Astrocyte of the spinal cord (primary cell): ENCODE measurements around the gene SYT14.

ENCODE experiments used
- DNase-seq: peaks from one replicate; pipeline ENCODE4 v3.0.0; 2011; ENCODE audit warnings: low read depth, low spot score
- H3K4me3 ChIP-seq: 2 replicates; pipeline ENCODE4 v1.5.1; 2011; ENCODE audit warnings: low read depth, mild to moderate bottlenecking, low read length, moderate library complexity
- CTCF ChIP-seq: IDR thresholded peaks from 2 replicates; pipeline ENCODE4 v1.5.1; 2012; ENCODE audit warnings: low read depth, mild to moderate bottlenecking, low read length, inconsistent platforms
- in situ Hi-C: cut with HindIII; loops from 2 replicates; pipeline ENCODE4 v1.10.0; 2017; ENCODE audit warnings: low sequenced_read_pairs

SYT14 gene

GRCh38 chr1:209989525-209989924 lies 51.5 kb downstream of the SYT14 start:
- DNase-seq: peak; percentile 49
- in situ Hi-C loops: loop anchor here (25.0 kb wide), 1 partner anchor 127 kb away; no protein-coding TSS in a partner anchor
- no peak for TF ChIP-seq CTCF
- no peak overlapping the region for H3K4me3 ChIP-seq

GRCh38 chr1:209993061-209993830 lies 55.2 kb downstream of the SYT14 start:
- in situ Hi-C loops: loop anchor here (25.0 kb wide), 1 partner anchor 131 kb away; no protein-coding TSS in a partner anchor
- DNase-seq: no peak
- no peak for TF ChIP-seq CTCF
- no peak overlapping the region for H3K4me3 ChIP-seq

DNA sequence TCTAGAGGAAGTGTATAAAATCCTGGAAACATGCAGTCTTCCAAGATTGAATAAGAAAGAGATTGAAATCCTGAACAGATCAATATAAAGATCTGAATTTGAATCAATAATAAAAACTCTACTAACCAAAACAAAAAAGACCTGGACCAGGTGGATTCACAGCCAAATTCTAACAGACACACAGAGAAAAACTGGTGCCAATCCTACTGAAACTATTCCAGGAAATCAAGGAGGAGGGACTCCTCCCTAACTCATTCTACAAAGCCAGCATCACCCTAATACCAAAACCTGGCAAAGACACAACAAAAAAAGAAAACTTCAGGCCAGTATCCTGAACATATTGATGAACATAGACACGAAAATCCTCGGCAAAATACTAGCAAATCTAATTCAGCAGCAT lies 58.3 kb downstream of the SYT14 start:
- no peak for TF ChIP-seq CTCF
- no peak for DNase-seq
- no peak overlapping the region for H3K4me3 ChIP-seq
- in situ Hi-C loops: loop anchor here (25.0 kb wide), 1 partner anchor 134 kb away; no protein-coding TSS in a partner anchor

GRCh38 chr1:209999005-209999404 lies 61.0 kb downstream of the SYT14 start:
- in situ Hi-C loops: loop anchor here (25.0 kb wide), 1 partner anchor 137 kb away; no protein-coding TSS in a partner anchor
- TF ChIP-seq CTCF: no peak
- DNase-seq: no peak
- no peak overlapping the region for H3K4me3 ChIP-seq

GRCh38 chr1:210001751-210002150 lies 63.7 kb downstream of the SYT14 start:
- in situ Hi-C loops: no loop called here
- no peak for DNase-seq
- no peak for TF ChIP-seq CTCF
- no peak overlapping the region for H3K4me3 ChIP-seq

- no peak overlapping the region for H3K4me3 ChIP-seq
- DNase-seq: no peak
- no peak for TF ChIP-seq CTCF
- in situ Hi-C loops: no loop called here
Observed at GRCh38 chr1:210003501-210003900, 65.5 kb downstream of the SYT14 start.
